HG03354 (cell line): ENCODE measurements around the gene ALDH1A2.
"Not testable (repeated sequence)": the region's sequence is repeated elsewhere in the genome, so short reads cannot be mapped to it uniquely, and the experiment has no call there.

Source experiments
- ATAC-seq: cut with Tn5 transposase; IDR thresholded peaks from one replicate; pipeline ENCODE4 v1.9.1; 2021; ENCODE audit warnings: mild to moderate bottlenecking; ENCODE audit not compliant: unreplicated experiment, poor library complexity, severe bottlenecking

ALDH1A2 gene

DNA sequence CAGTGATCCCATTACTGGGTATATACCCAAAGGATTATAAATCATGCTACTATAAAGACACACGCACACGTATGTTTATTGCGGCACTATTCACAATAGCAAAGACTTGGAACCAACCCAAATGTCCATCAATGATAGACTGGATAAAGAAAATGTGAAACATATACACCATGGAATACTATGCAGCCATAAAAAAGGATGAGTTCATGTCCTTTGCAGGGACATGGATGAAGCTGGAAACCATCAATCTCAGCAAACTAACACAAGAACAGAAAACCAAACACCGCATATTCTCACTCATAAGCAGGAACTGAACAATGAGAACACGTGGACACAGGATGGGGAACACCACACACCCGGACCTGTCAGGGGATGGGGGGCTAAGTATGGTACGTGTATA, 20.1 kb downstream of the ALDH1A2 start:
- ATAC-seq, result not testable (repeated sequence)

DNA sequence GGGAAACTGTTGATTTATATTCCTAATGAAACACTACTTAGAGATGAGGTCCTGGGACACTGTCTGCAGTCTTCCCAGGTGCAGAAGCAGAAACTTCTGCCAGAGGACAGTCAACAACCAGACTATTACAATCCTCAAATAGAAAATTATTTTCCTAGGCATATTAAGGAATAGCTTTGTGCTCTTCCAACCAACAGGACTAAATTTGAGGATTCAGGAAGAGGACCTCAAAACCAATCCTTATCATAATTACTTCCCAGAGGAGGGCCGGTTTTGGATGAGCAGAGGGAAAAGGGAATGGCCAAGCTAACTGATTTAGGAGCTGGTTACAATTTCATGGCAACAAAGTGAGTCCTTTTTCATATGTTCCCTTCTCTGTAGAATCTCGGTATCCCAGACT, 21.0 kb downstream of the ALDH1A2 start:
- no peak for ATAC-seq

DNA sequence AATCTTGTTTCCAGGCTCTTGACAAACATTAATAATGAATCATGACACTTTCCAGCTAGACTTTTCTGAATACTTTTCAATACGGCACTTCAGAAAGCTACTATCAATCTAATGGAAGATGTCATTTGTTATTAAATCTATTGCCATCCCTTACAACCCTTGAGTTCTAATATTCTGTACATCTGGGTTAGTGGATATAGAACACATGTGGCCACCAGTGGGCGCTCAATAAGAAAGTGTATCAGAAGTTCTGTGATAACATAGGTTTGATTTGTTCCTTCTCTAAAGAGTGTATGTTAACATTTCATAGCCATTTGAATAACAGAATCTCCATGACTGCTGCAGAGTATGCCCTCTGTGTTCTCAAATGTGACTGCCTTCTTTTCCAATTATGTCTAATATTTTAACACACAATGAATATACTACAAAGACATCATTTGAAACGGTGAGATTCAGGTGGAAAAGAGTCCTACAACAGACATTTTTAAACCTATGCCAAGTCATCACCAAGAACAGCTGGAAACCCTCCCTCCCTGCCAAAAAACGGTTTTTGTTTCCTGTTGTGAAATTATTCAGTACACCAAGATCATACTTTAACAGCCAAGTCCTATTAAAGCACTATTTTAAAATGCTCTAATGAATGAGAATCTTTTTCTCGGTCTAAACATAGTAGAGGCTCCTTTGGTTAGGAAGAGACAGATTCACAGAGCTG, 22.2 kb downstream of the ALDH1A2 start:
- ATAC-seq, result no peak

DNA sequence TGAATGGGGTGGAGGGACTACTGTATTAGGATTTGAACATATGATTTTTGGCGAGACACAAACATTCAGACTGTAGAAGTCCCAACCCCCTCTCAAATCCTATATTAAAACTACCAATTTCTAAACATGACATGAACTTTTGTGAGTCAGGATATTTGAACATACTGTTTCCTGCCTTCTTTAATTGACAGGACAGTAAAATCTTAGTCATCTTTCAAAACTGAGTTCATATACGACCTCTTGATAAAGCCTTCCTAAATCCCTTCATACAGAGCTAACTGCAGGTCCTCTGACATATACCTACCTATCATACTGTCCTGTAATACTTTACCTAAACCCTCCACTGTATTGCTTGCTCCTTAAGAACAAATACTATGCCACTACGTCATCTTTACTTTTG, 23.5 kb downstream of the ALDH1A2 start:
- no peak for ATAC-seq

DNA sequence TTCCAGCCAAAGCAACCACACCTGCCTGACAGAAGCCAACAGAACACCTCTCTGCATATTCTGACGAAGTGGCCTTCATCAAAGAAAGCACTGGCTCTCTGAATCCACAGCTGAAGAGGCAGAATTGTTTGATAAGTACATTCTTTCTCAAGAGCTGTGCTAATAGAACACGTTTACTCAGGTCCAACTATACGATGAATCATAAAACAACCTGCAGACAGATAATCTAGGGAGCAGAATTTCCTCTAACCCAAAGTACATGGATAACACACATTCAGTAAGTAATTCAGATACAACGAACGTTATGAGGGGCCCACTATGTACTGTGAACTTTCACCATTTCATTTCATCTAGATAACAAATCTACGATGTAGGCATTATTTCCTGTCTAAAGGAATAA, 25.4 kb downstream of the ALDH1A2 start:
- no peak for ATAC-seq

DNA sequence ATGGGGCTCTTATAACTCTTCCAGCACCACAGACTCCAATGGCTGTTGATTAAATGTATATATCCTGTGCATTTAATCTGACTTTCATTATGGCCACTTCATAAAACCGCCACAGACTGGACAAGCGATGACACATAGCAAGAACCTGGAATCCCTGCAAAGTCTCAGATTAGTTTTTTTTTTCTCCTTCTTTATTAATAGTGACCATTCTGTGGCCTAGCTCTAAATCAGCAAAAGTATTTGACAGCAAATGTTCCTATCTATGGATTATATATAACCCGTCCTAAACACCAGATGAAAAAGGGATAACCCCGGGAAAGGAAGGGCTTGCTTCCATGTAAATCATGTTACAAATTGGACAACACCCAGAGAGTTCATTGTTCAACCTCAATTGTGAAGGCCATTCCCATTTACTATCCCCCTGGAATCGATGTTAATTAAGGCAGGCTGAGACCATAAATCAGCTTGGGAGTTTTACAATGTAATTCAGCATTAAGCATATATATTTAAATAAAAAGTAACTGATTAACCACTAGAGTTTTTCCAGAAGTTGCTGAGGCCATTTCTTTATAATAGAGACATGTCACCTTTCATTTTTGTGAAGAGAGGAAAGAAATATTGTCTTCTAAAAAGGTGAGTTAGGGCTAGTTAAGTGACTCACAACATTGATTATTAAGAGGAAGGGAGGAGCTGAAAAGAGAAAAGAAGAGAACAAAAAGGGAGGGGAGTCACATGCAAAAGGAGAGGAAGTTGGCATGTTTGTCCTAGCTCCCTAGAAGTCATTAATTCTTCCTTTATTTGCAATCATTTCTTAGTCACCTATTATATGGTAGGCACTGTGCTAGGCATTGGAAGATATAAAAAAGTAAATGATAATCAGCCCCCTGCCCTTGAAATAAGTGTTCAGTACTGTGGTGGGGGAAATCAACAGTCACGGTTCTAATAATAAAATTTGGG, 26.2 kb downstream of the ALDH1A2 start:
- no peak for ATAC-seq

DNA sequence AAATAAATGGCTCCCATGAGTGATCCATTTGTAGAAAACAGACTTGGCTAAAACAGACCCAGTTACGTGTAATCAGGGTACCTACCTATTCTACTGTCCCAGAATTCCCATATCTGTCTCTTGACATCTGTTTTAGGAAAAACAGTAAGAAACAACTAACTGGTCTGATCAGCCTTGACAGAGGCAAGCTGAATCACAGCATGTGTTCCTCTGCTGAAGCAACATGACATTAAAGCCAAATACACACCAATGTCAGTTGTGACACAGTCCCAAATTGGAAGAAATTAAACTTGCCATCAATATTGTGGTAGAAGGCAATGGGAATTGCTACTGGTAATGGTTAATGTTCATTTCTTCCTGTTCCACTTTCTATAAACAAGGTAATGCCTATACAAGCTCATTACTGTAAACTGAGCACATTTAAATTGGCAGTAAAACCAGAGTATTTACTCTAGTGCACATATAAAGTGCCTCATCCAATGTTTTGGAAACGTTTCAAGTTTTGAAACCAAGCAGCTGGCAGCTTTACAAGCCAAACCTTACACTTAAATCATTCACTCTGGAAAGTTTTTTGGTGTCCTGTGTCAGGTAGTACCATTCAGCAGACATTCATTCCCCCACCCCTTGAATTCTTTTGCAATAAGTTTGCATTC, 27.0 kb downstream of the ALDH1A2 start:
- no peak for ATAC-seq

DNA sequence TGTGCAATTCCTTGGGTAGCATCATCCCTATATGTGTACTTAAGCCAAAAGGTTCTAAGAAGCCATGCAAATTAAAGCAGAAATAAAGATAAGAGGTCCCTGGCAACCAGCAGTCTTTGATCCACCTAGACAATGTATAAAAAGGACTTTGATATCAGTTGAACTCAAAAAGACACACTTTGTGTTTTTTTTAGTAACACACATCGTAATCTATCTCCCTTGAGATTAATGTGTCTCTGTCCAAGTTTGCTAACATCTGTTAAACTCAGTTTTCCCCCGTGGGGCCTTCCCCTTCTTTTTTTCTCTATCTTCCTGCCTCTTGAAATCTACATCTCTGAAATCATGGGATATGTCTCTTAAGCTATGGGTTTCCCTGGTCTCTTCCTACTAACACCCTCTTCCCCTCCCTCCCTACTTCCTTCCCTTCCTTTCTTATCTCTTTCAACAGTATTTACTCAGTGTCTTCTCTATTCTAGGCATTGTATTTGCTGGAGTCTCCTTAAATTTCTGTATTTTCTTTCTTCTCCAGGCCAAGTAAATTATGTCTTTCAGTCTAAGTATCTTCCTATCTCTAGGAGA, 27.7 kb downstream of the ALDH1A2 start:
- no peak for ATAC-seq

DNA sequence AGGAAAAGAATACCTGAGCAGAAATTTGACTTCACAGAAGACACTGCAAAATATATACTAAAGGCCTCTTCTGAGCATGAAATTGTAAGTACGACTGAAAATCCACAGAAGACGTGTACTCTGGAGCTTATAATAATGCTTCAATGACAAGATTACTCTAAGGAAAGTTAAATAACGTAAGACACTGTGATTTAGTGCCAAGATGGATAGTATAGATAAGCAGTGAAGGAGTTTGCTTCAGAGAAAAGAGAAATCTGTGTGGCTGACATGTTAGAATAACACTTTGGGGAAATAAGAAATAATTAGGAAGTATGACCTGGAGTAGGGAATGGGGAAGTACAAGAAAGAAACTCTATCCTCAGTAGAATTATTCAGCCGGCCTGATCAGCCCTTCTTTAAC, 28.9 kb downstream of the ALDH1A2 start:
- no peak for ATAC-seq

DNA sequence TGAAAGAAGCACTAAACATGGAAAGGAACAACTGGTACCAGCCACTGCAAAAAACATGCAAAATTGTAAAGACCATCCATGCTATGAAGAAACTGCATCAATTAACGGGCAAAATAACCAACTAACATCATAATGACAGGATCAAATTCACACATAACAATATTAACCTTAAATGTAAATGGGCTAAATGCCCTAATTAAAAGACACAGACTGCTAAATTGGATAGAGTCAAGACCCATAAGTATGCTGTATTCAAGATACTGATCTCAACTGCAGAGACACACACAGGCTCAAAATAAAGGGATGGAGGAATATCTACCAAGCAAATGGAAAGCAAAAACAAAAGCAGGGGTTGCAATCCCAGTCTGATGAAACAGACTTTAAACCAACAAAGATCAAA, 37.1 kb downstream of the ALDH1A2 start:
- ATAC-seq, result not testable (repeated sequence)

DNA sequence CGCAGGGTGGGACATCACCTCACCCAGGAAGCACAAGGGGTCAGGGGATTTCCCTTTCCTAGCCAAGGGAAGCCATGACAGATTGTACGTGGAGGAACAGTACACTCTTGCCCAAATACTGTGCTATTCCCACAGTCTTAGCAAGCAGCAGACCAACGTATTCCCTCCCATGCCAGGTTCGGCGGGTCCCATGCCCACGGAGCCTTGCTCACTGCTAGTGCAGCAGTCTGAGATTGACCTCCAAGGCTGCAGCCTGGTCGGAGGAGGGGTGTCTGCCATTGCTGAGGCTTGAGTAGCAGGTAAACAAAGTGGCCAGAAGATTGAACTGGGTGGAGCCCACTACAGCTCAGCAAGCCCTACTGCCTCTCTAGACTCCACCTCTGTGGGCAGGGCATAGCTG, 39.0 kb downstream of the ALDH1A2 start:
- no peak for ATAC-seq

DNA sequence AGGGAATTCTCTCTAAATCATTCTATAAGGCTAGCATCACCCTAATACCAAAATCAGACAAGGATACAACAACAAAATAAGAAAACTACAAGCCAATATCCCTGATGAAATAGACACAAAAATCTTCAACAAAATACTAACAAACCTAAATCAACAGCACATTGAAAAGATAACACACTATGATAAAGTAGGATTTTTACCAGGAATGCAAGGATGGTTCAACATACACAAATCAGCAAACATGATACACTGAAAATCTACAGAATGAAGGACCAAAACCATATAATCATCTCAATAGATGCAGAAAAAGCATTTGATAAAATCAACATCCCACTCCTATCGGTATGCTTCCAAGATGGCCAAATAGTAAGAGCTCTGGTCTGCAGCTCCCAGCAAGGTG, 39.5 kb downstream of the ALDH1A2 start:
- ATAC-seq, result no peak

DNA sequence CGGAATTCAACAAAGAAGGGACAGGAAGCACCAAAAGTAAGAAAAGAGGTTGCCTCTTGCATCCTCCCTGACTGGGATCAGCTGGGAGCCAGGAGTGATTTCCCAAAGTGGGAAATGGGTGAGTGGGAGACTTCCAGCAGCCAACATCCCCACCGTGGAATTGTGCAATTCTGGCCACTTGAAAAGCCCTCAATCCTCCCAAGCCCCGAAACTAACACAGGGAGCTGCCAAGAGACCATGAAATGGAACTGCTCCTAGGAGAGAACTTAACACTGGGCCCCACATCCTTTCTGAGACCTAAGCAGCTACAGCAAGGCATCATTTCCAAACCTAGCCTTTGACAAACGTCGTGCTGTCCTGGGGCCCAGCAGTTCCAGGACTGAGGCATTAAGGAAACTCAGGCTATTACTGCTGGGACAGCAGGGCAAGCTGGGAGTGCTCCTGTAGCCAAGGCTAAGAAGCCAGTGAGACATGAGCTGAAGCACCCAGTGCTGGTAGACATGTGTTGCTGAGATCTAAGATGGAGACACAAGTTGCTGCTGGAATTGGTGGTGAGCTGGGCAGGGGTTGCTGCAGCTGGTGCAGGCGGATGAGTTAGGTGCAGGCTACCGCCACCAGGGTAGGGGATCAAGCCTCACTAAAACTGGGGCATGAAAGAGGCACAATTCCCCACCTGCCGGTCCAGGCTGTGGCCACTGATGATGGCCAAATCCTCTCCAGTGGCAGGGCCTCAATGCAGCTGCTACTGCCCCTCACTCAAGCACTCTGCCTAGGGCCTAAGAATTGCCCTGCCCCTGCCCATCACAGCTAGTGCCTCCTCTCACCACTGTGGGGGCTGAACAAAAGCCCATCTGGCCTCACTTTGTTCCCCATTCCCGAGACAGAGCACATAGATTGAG, 43.9 kb downstream of the ALDH1A2 start:
- ATAC-seq, result no peak

DNA sequence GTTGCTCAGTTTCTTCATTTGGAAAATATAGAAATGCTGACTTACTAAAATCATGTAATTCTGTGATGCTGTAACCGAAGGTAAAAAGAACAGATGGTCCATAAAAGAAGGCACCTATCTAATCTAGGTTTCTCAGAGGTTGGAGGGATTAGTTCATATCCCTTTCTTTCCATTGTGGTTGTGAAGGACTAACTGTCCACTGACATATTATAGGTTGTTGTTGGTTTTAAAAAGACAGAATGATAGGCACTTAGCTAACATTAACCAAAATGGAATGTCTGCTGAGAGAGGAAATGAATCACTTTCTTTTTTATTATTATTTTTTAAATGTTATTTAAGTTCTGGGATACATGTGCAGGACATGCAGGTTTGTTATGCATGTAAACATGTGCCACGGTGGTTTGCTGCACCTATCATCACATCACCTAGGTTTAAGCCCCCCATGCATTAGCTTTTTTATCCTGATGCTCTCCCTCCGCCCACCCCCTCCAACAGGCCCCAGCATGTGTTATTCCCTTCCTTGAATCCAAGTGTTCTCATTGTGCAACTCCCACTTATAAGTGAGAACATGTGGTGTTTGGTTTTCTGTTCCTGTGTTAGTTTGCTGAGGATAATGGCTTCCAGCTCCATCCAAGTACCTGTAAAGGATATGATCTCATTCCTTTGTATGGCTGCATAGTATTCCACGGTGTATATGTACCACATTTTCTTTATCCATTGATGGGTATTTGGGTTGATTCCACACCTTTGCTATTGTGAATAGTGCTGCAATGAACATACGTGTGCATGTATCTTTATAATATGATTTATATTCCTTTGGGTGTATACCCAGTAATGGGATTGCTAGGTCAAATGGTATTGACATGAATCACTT, 45.8 kb downstream of the ALDH1A2 start:
- ATAC-seq, result no peak

DNA sequence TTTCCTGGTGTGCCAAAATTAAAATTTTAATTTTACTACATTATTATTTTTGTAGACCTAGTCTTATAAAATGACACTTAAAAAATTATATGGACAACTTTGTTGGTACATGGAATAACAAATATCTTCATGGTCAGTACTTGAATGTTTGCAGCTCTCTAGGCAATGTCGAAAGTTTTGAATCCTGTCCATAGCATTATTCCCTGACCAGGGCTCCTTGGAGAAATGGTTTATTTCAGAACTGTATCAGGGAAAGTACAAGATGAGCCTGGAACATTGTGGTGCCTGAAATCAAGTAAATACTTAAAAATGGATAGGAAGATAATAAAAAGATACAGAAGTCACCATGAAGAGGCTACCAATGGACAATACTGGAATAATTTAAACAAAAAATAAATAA, 47.6 kb downstream of the ALDH1A2 start:
- ATAC-seq, result no peak

DNA sequence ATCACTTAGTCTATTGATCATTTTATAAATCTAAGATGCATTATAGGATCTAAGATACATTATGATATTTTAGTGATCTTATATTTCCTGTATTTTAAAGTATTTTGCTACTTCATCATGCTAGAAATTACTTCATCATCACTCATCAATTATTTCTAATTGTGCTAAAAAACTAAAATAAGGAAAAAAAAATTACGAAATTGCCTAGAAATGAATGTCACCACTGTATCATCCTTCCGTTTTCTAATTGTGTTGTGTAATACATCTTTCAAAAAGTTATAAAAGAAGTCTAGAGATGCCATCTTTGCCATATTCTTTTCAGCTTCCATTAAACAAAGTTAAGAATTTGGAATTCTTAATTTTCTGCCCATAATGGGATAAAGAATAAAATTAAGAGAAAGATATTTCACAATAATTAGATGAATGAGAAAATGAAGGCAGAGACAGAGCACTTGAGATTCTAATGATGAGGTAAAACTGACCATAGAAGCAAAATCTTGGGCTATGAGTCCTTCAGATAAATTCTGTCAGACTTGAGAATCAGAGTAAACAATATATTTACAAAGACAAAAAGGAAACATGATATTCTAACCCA, 48.8 kb downstream of the ALDH1A2 start:
- ATAC-seq, result no peak

DNA sequence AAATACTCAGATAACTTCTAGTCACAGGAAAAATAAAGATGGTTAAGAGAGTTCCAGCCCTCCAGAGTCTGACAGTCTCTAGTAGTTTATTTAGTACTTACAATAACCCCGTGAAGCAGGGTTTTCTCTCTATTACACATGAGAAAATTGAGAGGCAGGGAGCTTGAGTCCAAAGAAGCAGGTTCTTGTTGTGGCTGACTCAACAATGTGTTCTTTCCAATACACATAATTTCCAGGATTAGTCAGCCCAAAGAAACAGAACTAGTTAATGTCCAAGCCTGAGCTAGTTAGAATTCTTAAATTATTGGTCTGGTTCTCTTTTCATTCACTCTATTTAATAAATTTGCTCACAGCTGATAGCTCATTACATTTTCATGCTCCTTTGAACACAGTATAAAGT, 49.9 kb downstream of the ALDH1A2 start:
- no peak for ATAC-seq

DNA sequence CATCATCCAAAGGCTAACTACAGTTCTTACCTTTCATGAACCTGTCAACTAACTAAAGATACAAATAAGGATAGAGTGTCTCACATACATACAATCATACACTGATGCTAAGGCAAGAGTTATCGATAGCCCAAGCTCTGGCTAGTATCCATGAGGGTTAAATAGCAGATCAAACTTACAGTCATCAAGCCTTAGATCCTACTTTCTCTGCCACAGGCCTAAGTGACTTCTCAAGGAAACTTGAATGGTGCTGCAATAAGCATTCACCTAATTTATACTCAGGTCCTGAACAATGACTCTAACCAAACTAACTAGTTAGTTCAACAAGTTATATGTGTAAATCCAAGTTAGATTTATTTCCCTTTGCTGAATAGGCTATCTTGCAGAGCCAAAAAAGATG, 51.0 kb downstream of the ALDH1A2 start:
- ATAC-seq, result no peak
